Peyer's patch (tissue), 4 donors: Measurements from ENCODE around the gene PHC2. TPM values are rescaled to one million over a fixed set of nuclear protein-coding genes. Genes with fewer than 3 reads are reported as not detected.

ENCODE experiments used
- DNase-seq, 3 donors: peaks; one replicate each; pipeline ENCODE4 v3.0.0-alpha.2; 2017 to 2019
- H3K27ac ChIP-seq, 4 donors: fragments of 200-600 bp; sonication (generic); one replicate each; pipeline ENCODE4 v1.5.1; 2016 to 2019
- H3K27me3 ChIP-seq, 2 donors: fragments of 200-600 bp; sonication (generic); one replicate each; pipeline ENCODE4 v1.5.1; 2019
- H3K36me3 ChIP-seq, 3 donors: fragments of 200-600 bp; sonication (generic); one replicate each; pipeline ENCODE4 v1.5.1; 2016 to 2019
- H3K4me1 ChIP-seq, 4 donors: fragments of 200-600 bp; sonication (generic); one replicate each; pipeline ENCODE4 v1.5.1; 2016 to 2019
- H3K4me3 ChIP-seq, 4 donors: fragments of 200-600 bp; sonication (generic); 1 replicate in 3 of 4; 2 replicates in 1 of 4; pipeline ENCODE4 v1.5.1; 2016 to 2019; ENCODE audit warnings: mild to moderate bottlenecking in 1 of 4
- H3K9me3 ChIP-seq, 4 donors: fragments of 200-600 bp; sonication (generic); one replicate each; pipeline ENCODE4 v1.5.1; 2016 to 2019; ENCODE audit warnings: mild to moderate bottlenecking in 1 of 4
- CTCF ChIP-seq, 6 experiments: fragments of 450-650 bp in 4 of 6; fragments of 200-600 bp in 2 of 6; sonication (generic) in 1 of 6; IDR thresholded peaks; one replicate each; pipeline ENCODE4 v1.5.1; 2017 to 2019; ENCODE audit warnings: antibody characterized with exemption in 6 of 6, mild to moderate bottlenecking in 3 of 6, moderate library complexity in 1 of 6
- POLR2A ChIP-seq, 2 donors: fragments of 450-650 bp; IDR thresholded peaks; one replicate each; pipeline ENCODE4 v1.5.1; 2017; ENCODE audit warnings: antibody characterized with exemption in 2 of 2, mild to moderate bottlenecking in 2 of 2, moderate library complexity in 2 of 2
- total RNA-seq, 4 donors: library from RNA; depleted of rRNA; stranded (reverse); fragments of >200 nt; gene quantifications; one replicate each; pipeline ENCODE4 v1.1.0, GENCODE V29; 2016

Gene PHC2
- total RNA-seq, 4 donors from 2014 or later: 50.3 to 71.1 (median 65.9) TPM

DNA sequence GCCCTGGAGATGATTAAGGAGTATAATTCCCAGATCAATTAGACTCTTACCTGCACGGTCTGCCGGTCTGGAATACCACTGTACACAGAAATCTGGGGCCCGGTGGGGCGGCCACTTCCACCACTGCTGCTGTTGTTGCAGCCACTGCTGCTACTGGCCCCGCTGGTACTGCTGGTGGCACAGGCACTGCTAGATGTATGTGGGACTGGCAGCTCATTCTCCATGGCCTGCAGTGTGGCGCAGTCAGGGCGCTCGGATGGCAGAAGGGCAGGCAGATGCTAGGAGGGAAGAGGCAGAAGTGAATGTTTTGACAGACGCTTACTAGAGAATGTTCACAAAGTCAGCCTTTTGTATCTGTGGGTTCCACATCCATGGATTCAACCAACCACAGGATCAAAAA, 55.6 kb downstream of the PHC2 start:
- Histone ChIP-seq H3K27ac (peak overlapping the region in 2 of 4 donors; percentile 9 to 11), H3K27me3 (no peaks in the 10 kb centered on the region)

GRCh38 chr1:33374336-33375105, 56.4 kb downstream of the PHC2 start:
- Histone ChIP-seq H3K4me3 (no peak overlapping the region), H3K27ac (peak overlapping the region in 2 of 4 donors; percentile 23 to 48), H3K4me1 (no peaks in the 10 kb centered on the region), H3K27me3 (no peaks in the 10 kb centered on the region), H3K9me3 (no peaks in the 10 kb centered on the region), H3K36me3 (no peaks in the 10 kb centered on the region)
- TF ChIP-seq CTCF (IDR thresholded peaks at IDR 0.05): no peak
- TF ChIP-seq POLR2A (IDR thresholded peaks at IDR 0.05): no peak
- DNase-seq: no peak

More for the DNA sequence above, 55.6 kb downstream of the PHC2 start:
- Histone ChIP-seq H3K9me3 (no peaks in the 10 kb centered on the region), H3K4me1 (no peaks in the 10 kb centered on the region), H3K4me3 (no peak overlapping the region), H3K36me3 (no peaks in the 10 kb centered on the region)
- no peak for DNase-seq
- TF ChIP-seq POLR2A (IDR thresholded peaks at IDR 0.05) (no peak), CTCF (IDR thresholded peaks at IDR 0.05) (no peak)

DNA sequence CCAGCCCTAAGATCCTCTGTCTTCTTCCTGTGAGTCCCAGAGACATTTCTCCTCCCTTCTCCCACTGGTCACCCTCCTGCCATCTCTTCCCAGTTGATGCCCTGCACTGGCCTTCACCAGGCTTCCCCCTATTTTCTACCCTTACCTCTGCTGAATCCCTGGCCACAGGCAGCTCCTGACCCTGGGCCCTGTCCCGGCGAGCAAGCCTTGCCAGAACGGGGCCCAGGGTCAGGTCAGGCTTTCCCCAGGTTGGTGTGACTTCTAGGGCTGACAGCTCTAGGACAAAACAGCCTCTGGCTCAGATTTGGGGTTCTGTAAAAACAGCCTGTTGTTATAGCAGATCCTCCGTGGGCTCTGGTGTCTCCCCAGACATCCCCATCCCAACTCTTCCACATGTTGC, 57.3 kb downstream of the PHC2 start:
- no peak overlapping the region for H3K27ac ChIP-seq
- no peak for DNase-seq
- H3K4me3 ChIP-seq: no peak overlapping the region
- H3K9me3 ChIP-seq: no peaks in the 10 kb centered on the region
- no peaks in the 10 kb centered on the region for H3K4me1 ChIP-seq
- H3K36me3 ChIP-seq: no peaks in the 10 kb centered on the region
- TF ChIP-seq POLR2A (IDR thresholded peaks at IDR 0.05) (no peak), CTCF (IDR thresholded peaks at IDR 0.05) (no peak)
- H3K27me3 ChIP-seq: no peaks in the 10 kb centered on the region

DNA sequence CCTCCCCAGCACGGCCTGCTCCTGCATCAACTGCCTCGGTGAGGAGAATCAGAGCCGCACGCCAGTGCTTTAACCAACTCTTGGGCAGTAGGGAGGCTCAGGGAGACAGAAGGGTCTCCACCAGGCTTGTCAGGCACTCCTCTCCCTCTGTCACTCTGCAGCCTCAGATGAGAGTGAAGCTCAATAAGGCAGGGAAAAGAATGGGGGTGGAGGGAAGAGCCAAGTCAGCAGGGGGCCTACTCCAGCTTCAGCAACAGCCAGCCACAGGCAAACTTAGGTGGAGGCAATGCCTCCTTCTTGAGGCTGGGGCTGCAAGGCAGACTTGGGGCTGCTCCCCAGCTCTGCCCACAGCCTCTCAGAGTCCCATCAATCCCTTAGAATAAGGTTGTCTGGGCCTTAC, 58.2 kb downstream of the PHC2 start:
- H3K9me3 ChIP-seq: no peaks in the 10 kb centered on the region
- no peak overlapping the region for H3K27ac ChIP-seq
- H3K27me3 ChIP-seq: no peaks in the 10 kb centered on the region
- no peak overlapping the region for H3K4me3 ChIP-seq
- H3K4me1 ChIP-seq: peaks cover 0 to 4% (median 0%) of the 10 kb centered on the region in 4 donors
- DNase-seq: no peak
- TF ChIP-seq POLR2A (IDR thresholded peaks at IDR 0.05): no peak
- TF ChIP-seq CTCF (IDR thresholded peaks at IDR 0.05): no peak
- H3K36me3 ChIP-seq: no peaks in the 10 kb centered on the region

GRCh38 chr1:33372162-33372561, 58.7 kb downstream of the PHC2 start:
- Histone ChIP-seq H3K36me3 (no peaks in the 10 kb centered on the region), H3K9me3 (no peaks in the 10 kb centered on the region), H3K27me3 (no peaks in the 10 kb centered on the region), H3K4me1 (peaks cover 0 to 8% (median 0%) of the 10 kb centered on the region in 4 donors), H3K4me3 (no peak overlapping the region), H3K27ac (no peak overlapping the region)
- TF ChIP-seq POLR2A (IDR thresholded peaks at IDR 0.05): no peak
- TF ChIP-seq CTCF (IDR thresholded peaks at IDR 0.05): no peak
- no peak for DNase-seq
